WTC11 (cell line): Measurements from ENCODE around the gene ZBP1. TPM values are rescaled to one million over a fixed set of nuclear protein-coding genes. Genes with fewer than 3 reads are reported as not detected.

Experiments
- ATAC-seq: fragments of 200-7000 bp; cut with Tn5 transposase; 2 replicates; pipeline ENCODE4 v1.10.0; 2021; ENCODE audit warnings: mild to moderate bottlenecking, moderate library complexity
- CTCF ChIA-PET: fragments of 300-600 bp; sonication (Branson Sonifier 250); formaldehyde crosslinking; loops from one replicate; lab custom pipeline; 2021; ENCODE audit warnings: antibody characterized with exemption; lab: Charles Lee
- POLR2A ChIA-PET: fragments of 350-600 bp; sonication (Branson Sonifier 250); formaldehyde crosslinking; loops from one replicate; lab custom pipeline; 2021; ENCODE audit warnings: antibody characterized with exemption; lab: Charles Lee
- DNase-seq: peaks from one replicate; pipeline ENCODE4 v3.0.0; 2021; ENCODE audit warnings: low spot score
- H3K27ac Mint-ChIP-seq: 2 replicates; pipeline ENCODE4 v1.8.0; 2021; ENCODE audit warnings: mixed read lengths
- H3K27me3 Mint-ChIP-seq: 2 replicates; pipeline ENCODE4 v1.8.0; 2021; ENCODE audit warnings: low read depth, mild to moderate bottlenecking, moderate library complexity, mixed read lengths
- H3K36me3 Mint-ChIP-seq: 2 replicates; pipeline ENCODE4 v1.8.0; 2021; ENCODE audit warnings: mixed read lengths
- H3K4me1 Mint-ChIP-seq: 2 replicates; pipeline ENCODE4 v1.8.0; 2022; ENCODE audit warnings: mixed read lengths
- H3K4me3 Mint-ChIP-seq: 2 replicates; pipeline ENCODE4 v1.8.0; 2021; ENCODE audit warnings: mild to moderate bottlenecking, moderate library complexity, mixed read lengths
- H3K9me3 Mint-ChIP-seq: 2 replicates; pipeline ENCODE4 v1.8.0; 2021; ENCODE audit warnings: mixed read lengths
- AFF4 ChIP-seq: sonication (generic); formaldehyde crosslinking; IDR thresholded peaks from 2 replicates; pipeline ENCODE4 v1.8.1; 2023; ENCODE audit warnings: mild to moderate bottlenecking, missing genetic modification reagents, borderline replicate concordance
- ATF3 ChIP-seq: sonication (generic); formaldehyde crosslinking; conservative IDR thresholded peaks from 2 replicates; pipeline ENCODE4 v1.8.1; 2022; ENCODE audit warnings: mild to moderate bottlenecking, missing genetic modification reagents
- ELF4 ChIP-seq: sonication (generic); formaldehyde crosslinking; IDR thresholded peaks from 2 replicates; pipeline ENCODE4 v1.8.1; 2022; ENCODE audit warnings: low read depth, mild to moderate bottlenecking, moderate library complexity, missing genetic modification reagents
- ETV6 ChIP-seq: sonication (generic); formaldehyde crosslinking; IDR thresholded peaks from 2 replicates; pipeline ENCODE4 v1.8.1; 2022; ENCODE audit warnings: mild to moderate bottlenecking, missing genetic modification reagents
- GRHL2 ChIP-seq: fragments of 250-450 bp; sonication (Bioruptor Pico); IDR thresholded peaks from 2 replicates; pipeline ENCODE4 v1.8.0; 2022; ENCODE audit warnings: mild to moderate bottlenecking, moderate library complexity; ENCODE audit not compliant: insufficient replicate concordance, severe bottlenecking
- NFATC4 ChIP-seq: fragments of 250-450 bp; sonication (Bioruptor Pico); IDR thresholded peaks from 2 replicates; pipeline ENCODE4 v1.9.0; 2021; ENCODE audit warnings: mild to moderate bottlenecking
- ZNF232 ChIP-seq: sonication (generic); formaldehyde crosslinking; IDR thresholded peaks from 2 replicates; pipeline ENCODE4 v1.8.0; 2022; ENCODE audit warnings: mild to moderate bottlenecking, missing genetic modification reagents
- ZNF396 ChIP-seq: fragments of 250-450 bp; sonication (Bioruptor Pico); IDR thresholded peaks from 2 replicates; pipeline ENCODE4 v1.8.0; 2021; ENCODE audit warnings: mild to moderate bottlenecking, moderate library complexity, borderline replicate concordance
- total RNA-seq: library from RNA; stranded (reverse); gene quantifications from 3 replicates; pipeline ENCODE4 v1.2.3, GENCODE V29; 2021
- TF ChIP-seq, protein P1 (sequence below): sonication (generic); formaldehyde crosslinking; IDR thresholded peaks from 2 replicates; pipeline ENCODE4 v1.8.1; 2022; ENCODE audit warnings: missing genetic modification reagents, borderline replicate concordance
- TF ChIP-seq, protein P2 (sequence below): sonication (generic); formaldehyde crosslinking; IDR thresholded peaks from 2 replicates; pipeline ENCODE4 v1.8.0; 2023; ENCODE audit warnings: missing genetic modification reagents
- TF ChIP-seq, protein P3 (sequence below): fragments of 200-600 bp; IDR thresholded peaks from 2 replicates; pipeline ENCODE4 v1.8.0; 2022; ENCODE audit warnings: antibody characterized with exemption
- TF ChIP-seq, protein P4 (sequence below): sonication (generic); formaldehyde crosslinking; IDR thresholded peaks from 2 replicates; pipeline ENCODE4 v1.8.1; 2022; ENCODE audit warnings: mild to moderate bottlenecking, moderate library complexity, missing genetic modification reagents
- TF ChIP-seq, protein P5 (sequence below): fragments of 250-450 bp; sonication (Bioruptor Pico); IDR thresholded peaks from 2 replicates; pipeline ENCODE4 v1.8.0; 2021; ENCODE audit warnings: mild to moderate bottlenecking

Gene ZBP1
- total RNA-seq, 1 experiment from 2014 or later = not detected

DNA sequence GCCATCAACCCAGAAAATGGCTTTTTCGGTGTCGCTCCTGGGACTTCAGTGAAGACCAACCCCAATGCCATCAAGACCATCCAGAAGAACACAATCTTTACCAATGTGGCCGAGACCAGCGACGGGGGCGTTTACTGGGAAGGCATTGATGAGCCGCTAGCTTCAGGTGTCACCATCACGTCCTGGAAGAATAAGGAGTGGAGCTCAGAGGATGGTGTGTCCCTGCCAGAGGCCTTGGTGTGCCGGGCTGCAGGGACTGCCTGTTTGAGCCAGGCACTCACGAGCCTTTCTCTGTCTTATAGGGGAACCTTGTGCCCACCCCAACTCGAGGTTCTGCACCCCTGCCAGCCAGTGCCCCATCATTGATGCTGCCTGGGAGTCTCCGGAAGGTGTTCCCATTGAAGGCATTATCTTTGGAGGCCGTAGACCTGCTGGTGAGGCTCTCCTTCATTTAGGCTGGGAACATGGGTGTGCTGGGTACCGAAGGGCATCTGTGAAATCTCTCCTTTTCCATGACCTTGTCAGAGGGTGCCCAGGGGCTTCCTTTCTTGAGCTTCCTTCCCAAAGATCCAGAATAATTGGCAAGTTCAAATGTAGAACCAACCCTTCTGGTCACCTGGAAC lies 55.9 kb downstream of the ZBP1 start (continued):
- TF ChIP-seq, protein P1, sequence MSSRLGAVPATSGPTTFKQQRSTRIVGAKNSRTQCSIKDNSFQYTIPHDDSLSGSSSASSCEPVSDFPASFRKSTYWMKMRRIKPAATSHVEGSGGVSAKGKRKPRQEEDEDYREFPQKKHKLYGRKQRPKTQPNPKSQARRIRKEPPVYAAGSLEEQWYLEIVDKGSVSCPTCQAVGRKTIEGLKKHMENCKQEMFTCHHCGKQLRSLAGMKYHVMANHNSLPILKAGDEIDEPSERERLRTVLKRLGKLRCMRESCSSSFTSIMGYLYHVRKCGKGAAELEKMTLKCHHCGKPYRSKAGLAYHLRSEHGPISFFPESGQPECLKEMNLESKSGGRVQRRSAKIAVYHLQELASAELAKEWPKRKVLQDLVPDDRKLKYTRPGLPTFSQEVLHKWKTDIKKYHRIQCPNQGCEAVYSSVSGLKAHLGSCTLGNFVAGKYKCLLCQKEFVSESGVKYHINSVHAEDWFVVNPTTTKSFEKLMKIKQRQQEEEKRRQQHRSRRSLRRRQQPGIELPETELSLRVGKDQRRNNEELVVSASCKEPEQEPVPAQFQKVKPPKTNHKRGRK (CRISPR knock-in tag) = no peak
- TF ChIP-seq ELF4 (CRISPR knock-in tag) (no peak), NFATC4 (no peak), ETV6 (no peak)

GRCh38 chr20:57563522-57563921 lies 56.7 kb downstream of the ZBP1 start:
- Mint-ChIP-seq H3K36me3 (no peaks in the 10 kb centered on the region), H3K27me3 (no peaks in the 10 kb centered on the region), H3K9me3 (no peaks in the 10 kb centered on the region), H3K4me1 (0 out of 2 replicates have a peak, but pooled peaks cover 2% of the 10 kb centered on the region), H3K27ac (no peak overlapping the region), H3K4me3 (no peak overlapping the region)
- POLR2A ChIA-PET = no interaction called here
- no peak for TF ChIP-seq GRHL2 (CRISPR knock-in tag)
- TF ChIP-seq ATF3 (CRISPR knock-in tag) = no peak
- no peak for TF ChIP-seq AFF4 (CRISPR knock-in tag)
- TF ChIP-seq, protein P2, sequence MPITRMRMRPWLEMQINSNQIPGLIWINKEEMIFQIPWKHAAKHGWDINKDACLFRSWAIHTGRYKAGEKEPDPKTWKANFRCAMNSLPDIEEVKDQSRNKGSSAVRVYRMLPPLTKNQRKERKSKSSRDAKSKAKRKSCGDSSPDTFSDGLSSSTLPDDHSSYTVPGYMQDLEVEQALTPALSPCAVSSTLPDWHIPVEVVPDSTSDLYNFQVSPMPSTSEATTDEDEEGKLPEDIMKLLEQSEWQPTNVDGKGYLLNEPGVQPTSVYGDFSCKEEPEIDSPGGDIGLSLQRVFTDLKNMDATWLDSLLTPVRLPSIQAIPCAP (CRISPR knock-in tag) = no peak
- TF ChIP-seq, protein P3, sequence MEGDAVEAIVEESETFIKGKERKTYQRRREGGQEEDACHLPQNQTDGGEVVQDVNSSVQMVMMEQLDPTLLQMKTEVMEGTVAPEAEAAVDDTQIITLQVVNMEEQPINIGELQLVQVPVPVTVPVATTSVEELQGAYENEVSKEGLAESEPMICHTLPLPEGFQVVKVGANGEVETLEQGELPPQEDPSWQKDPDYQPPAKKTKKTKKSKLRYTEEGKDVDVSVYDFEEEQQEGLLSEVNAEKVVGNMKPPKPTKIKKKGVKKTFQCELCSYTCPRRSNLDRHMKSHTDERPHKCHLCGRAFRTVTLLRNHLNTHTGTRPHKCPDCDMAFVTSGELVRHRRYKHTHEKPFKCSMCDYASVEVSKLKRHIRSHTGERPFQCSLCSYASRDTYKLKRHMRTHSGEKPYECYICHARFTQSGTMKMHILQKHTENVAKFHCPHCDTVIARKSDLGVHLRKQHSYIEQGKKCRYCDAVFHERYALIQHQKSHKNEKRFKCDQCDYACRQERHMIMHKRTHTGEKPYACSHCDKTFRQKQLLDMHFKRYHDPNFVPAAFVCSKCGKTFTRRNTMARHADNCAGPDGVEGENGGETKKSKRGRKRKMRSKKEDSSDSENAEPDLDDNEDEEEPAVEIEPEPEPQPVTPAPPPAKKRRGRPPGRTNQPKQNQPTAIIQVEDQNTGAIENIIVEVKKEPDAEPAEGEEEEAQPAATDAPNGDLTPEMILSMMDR = no peak
- TF ChIP-seq ZNF396 (CRISPR knock-in tag) = no peak
- TF ChIP-seq, protein P4, sequence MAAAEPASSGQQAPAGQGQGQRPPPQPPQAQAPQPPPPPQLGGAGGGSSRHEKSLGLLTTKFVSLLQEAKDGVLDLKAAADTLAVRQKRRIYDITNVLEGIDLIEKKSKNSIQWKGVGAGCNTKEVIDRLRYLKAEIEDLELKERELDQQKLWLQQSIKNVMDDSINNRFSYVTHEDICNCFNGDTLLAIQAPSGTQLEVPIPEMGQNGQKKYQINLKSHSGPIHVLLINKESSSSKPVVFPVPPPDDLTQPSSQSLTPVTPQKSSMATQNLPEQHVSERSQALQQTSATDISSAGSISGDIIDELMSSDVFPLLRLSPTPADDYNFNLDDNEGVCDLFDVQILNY (CRISPR knock-in tag) = no peak
- no peak for TF ChIP-seq ZNF232 (CRISPR knock-in tag)
- TF ChIP-seq, protein P5, sequence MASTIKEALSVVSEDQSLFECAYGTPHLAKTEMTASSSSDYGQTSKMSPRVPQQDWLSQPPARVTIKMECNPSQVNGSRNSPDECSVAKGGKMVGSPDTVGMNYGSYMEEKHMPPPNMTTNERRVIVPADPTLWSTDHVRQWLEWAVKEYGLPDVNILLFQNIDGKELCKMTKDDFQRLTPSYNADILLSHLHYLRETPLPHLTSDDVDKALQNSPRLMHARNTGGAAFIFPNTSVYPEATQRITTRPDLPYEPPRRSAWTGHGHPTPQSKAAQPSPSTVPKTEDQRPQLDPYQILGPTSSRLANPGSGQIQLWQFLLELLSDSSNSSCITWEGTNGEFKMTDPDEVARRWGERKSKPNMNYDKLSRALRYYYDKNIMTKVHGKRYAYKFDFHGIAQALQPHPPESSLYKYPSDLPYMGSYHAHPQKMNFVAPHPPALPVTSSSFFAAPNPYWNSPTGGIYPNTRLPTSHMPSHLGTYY (CRISPR knock-in tag) = no peak
- no peak for ATAC-seq
- DNase-seq = no peak
- CTCF ChIA-PET = interaction anchor here (1.2 kb wide), 1 partner anchor 10 kb away, joined by 4 read pairs; no protein-coding TSS in a partner anchor
